Measurements from ENCODE around the gene TOMM40L. TPM values are rescaled to one million over a fixed set of nuclear protein-coding genes. Genes with fewer than 3 reads are reported as not detected.
A peak's percentile ranks its signal among the peaks of the same experiment; 100 is the strongest.

The TOMM40L gene
- 9.8 TPM for polyA plus RNA-seq (ENCODE audit: insufficient read length)

DNA sequence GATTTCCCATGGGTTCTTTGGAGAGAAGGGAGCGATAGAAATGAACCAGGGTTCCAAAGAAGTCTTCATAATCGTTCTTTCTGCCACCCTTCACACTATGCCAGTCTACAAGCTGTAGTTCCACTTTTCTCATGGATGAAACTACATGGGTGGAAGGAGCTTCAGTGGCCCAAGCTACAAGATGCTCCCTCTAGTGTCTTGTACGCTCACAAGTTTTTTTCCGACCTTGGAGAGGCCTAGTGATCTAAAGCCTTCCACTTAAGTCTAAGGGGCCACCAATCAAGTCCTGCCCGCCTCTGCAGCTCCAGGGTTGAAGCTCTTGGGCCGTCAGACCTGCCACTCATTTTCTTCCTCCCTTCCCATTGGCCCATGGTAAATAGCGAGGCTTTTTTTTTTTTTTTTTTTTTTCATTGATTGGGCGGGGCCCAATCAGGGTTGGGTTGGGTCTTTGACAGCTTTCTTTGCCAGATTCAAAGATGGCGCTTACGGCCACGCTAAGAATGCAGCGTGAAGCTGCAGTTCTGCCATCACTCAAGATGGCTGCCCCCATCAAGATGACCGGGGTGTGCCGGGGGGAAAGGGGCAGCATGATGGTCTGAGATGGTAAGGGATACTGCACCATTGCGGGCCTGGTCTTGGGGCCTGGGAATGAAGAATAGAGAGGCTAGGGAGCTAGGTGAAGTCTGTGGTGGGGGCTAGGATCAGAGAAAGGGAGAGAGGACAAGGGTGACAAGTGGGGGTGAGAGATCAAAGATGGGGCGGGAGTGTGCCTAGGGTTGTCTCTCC is at the start of gene TOMM40L:
TOMM40L (plus strand) TSS at position 527 of the 786 bp plus-strand sequence. CDS start 430 bp downstream, outside the sequence.
- peak; percentile 91 for DNase-seq (ENCODE audit: low read depth)

DNA sequence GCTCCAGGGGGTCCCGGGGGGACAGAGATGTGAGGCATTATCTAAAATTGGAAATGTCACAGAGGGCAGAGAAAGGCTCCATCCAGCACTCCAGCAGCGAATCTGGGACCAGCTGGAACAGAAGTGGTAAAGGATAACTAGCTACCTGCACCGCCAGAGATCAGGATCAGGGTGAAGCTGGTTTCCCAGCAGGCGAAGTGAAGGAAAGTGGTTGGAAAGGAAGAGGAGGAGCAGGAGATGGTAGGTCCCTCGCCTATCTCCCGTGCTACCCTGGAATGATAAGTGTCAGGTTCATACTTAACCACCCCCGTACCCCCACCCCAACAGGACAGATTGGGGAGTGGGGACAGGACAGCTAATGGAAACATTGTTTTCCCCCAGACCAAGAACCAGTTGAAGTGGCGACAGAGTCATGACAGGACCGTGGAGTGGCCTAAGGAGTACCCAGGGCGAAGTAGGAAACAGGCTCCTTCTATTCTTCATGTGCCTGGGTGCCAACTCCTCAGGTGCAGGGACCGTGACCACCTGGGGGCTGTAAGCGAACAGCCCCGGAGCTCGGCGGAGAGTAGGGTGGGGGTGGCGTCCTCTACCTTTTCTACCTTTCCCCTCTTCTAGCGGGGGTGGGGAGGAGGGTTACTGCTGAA is 49.3 kb upstream of the TOMM40L start:
- no peak for DNase-seq (ENCODE audit: low read depth)

DNA sequence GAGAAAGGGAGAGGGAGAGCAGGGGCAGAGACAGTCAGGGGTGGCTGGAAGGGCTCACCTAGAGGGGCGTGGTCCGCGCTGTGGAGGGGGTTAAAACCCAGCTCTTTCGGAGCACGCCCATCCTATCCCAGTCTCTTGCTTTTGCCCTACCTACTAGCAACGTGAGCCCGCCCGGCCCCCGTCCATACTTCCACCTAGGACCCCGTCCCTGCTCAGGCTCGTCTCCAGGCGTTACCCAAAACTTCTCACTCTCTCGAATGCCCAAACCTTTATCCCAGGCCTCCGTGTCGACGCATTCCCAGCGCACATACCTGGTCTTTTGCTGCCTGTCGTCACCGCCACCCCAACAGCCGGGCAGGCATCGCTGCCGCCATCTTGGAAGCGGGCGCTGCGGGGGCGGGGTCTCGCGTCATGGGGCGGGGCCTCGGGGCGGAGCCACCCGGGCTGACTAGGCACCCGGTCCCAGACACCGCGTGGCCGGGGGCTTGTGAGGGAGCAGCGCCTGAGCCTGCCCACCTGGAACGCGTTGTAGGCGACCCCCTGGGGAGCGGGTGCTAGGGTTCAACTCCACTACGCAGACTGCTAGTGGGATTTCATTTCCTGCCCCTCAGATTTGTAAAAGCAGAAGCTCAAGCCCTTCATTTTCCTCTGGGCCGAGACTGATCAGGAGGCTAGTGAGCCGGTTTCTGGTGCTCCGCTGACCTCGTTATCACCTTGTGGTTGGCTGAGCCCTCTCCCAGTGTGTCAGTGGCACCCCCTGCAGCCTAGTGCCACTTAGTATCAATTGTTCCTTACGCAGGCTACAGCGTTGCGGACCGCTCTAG is 48.5 kb upstream of the TOMM40L start, which contains the start of gene B4GALT3:
B4GALT3 (minus strand) TSS at position 396 of the 824 bp plus-strand sequence. CDS start 1,447 bp downstream, outside the sequence.
- no peak for DNase-seq (ENCODE audit: low read depth)

DNA sequence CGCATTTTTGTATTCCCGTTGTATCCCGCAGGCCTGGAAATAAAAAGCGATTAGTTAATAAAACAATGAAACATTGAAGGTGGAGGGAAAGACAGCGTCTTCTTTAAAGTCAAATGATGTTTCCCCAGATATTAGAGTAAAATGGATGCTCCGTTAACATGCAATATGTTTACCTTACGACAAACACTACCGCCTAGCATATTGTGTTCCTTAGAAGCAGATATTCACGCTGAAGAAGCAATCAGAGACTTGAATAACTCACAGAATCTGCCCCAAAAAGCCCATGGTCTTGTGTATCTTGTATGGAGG is 48.0 kb upstream of the TOMM40L start:
- no peak for DNase-seq (ENCODE audit: low read depth)

DNA sequence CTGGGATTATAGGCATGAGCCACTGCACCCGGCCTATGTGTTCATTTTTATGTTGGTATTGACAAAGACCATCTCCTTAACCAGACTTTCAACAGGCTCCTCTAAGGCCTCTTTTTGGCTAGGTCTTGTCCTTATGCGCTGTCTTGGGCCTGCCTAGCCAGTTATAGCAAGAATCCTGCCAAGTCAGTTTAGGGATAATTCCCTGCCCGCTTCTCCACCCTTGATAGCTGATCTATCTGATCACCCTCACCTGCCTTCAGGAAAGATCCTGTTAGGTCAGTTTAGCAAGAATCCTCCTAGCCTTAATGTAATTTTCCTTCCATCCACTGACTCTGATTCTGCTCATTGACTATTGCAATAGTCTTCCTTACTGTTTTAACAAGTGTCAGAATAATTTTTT is 46.2 kb upstream of the TOMM40L start:
- no peak for DNase-seq (ENCODE audit: low read depth)

DNA sequence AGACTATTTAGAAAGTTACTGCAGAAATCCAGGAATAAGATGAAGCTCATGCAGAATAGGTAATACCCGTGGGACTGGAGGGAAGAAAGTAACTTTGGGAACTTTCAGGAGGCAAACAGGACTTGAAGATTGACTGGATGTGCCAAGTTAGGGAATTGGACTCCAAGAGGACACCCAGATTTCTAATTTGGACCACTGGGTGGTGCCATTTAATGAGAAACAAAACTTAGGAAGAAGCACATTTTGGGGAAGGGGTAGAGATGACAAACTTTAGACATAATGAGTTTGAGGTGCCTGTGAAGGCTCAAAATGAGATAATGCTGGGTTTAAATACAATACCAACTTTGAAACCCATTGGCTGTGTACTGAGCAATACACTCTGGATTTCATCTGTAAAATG is 45.2 kb upstream of the TOMM40L start:
- no peak for DNase-seq (ENCODE audit: low read depth)

DNA sequence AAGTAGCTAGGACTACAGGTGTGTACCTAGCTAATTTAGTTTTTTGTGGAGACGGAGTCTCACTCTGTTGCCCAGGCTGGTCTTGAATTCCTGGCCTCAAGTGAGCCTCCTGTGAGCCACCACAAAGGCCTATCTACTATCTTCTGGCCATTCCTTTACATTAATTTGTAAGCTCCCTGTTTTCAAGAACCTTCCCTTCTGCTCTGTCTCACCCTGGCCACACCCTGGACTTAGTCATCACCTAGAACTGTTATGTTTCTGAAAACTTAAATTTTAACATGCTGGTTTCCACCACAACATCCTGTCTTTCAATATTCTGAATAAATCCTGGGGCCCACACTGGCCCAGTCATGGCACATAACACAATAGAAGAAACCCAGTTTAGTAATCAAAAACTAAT is 43.6 kb upstream of the TOMM40L start:
- no peak for DNase-seq (ENCODE audit: low read depth)

DNA sequence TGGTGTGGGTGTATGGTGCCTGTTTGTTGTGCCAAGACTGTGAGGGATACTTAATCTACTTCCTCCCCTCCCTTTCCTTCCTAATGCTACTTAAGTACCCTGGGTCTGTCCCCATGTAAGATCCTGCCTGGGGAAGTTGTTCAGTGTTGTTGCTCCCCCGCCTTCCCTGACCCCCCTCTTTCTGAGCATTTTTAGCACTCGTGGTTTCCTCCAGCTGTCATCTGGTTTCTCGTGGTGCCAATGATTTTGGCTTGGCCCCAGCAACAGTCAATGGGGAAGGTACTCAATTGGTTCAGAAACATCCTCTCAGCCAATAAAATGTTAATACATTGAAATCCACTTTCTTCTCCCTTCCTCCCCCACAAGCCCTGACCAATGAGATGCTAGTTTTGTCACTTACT is 40.6 kb upstream of the TOMM40L start:
- DNase-seq (ENCODE audit: low read depth) = no peak

DNA sequence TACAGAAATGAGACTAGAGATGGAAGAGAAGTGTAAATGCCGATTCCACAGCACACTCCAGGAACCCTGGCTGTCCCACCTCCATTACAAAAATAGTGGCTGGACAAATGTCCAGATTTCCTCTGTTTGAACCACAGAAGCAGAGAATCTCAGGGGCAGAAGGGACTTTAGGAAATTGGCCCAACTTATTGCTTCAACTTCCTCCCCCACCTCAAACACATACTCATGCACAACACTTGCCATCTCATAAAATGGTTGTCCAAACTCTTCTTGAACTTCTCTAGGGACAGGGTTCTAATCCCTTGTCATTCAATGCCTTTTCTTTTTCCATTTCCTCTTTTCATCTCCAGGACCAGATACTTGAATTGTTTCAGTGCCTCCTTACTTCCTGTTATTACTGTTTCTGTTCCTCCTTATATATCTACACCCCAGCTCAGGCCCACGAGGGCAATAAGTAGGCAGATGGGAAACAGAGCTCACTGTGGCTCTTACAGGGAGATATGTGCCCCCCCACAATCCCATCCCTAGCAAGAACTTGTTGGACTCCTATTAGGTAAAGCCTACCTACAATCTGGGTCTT is 40.0 kb upstream of the TOMM40L start:
- no peak for DNase-seq (ENCODE audit: low read depth)

DNA sequence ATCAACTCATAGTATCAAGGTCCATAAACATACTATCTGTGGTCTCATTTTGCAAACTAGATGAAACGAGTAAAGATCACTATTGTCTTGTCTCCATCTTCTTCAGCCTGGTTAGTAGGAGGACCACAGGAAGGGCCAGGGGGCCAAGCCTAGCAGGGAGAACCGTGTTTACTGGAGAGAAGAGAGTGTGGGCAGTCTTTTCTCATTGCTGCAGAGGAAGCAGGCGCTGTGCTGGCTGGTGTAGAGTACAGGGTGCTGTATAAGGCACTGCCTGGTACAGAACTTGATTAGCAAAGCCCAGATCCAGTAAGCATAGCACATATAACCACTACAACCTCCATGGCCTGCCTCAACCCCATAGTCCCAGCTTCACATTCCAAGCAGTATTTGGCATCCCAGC is 38.5 kb upstream of the TOMM40L start:
- no peak for DNase-seq (ENCODE audit: low read depth)

DNA sequence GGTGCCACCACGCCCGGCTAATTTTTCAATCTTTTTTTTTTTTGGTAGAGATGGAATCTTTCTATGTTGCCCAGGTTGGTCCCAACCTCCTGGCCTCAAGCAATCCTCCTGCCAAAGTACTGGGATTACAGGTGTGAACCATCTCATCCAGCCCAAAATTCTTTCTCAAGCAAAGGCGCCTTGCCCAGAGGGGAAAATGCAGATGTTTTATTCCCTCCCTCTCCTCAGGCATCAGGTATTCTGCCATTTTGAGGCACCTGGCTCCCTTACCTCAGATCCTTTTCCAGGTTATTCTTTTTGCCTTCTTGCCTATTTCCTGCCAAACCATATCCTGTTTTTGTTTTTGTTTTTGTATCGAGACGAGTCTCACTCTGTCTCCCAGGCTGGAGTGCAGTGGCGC is 37.5 kb upstream of the TOMM40L start:
- DNase-seq (ENCODE audit: low read depth) = no peak

DNA sequence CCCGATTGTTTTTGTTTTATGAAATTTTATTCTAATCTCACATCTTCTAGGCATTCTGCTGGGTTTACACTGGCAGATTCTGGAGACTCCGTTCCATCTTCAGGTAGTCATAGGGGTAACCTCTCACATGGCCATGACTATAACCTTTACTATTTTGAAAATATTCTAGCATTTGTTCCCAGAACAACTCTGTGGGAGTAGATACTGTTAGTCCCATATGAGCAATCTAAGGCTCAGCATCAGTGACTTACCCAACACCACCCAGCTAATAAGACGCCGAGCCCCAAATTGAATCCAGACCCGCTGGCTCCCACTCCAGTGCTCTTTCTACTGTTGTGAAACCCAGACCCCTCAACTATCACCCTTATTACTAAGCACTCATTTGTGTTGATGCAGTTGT is 36.8 kb upstream of the TOMM40L start:
- no peak for DNase-seq (ENCODE audit: low read depth)

DNA sequence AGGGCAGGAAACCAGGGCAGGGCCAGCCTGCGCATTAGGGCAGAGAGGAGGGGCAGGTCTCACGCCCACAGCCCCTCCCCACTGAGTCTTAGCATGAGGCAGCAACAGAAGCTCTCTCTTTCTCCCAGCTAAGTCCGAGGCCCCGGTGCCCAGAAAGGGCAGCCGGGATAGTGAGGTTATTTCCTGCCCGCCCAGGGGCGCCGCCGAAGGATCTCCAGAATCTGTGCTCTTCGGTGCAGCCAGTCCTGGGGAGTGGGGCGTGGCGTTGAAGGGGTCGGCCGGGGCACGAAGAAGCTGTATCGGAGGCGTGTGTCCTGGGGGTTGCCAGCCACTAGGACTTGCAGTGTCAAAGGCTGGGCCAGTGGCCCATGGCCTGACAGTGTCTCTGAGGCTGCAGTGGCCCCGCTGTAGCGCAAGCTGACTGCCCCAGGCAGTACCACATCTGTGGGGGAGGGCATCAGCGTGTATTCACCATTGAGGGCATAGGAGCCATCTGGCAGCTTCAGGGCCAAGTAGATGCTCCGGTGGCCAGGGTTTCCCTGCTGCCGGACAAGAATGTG is 34.8 kb upstream of the TOMM40L start:
- DNase-seq (ENCODE audit: low read depth) = no peak

DNA sequence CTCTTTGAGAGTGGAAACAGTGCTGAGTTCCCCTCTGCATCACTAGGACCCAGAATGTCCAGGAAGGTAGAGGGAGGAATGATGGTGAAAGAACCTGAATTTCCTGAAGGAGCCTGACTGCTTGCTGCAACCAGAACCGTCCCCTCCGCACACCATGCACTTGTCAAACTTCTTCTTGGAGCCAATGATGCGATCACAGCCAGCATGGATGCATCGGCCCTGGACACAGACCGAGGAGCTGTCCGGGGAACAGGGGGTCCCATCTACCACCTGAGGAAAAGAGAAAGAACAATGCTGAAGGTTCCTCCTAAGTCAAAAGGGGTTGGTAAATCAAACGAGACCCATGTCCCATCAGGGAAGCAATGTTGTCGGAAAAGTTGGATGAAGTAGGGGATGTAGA is 33.9 kb upstream of the TOMM40L start:
- no peak for DNase-seq (ENCODE audit: low read depth)

DNA sequence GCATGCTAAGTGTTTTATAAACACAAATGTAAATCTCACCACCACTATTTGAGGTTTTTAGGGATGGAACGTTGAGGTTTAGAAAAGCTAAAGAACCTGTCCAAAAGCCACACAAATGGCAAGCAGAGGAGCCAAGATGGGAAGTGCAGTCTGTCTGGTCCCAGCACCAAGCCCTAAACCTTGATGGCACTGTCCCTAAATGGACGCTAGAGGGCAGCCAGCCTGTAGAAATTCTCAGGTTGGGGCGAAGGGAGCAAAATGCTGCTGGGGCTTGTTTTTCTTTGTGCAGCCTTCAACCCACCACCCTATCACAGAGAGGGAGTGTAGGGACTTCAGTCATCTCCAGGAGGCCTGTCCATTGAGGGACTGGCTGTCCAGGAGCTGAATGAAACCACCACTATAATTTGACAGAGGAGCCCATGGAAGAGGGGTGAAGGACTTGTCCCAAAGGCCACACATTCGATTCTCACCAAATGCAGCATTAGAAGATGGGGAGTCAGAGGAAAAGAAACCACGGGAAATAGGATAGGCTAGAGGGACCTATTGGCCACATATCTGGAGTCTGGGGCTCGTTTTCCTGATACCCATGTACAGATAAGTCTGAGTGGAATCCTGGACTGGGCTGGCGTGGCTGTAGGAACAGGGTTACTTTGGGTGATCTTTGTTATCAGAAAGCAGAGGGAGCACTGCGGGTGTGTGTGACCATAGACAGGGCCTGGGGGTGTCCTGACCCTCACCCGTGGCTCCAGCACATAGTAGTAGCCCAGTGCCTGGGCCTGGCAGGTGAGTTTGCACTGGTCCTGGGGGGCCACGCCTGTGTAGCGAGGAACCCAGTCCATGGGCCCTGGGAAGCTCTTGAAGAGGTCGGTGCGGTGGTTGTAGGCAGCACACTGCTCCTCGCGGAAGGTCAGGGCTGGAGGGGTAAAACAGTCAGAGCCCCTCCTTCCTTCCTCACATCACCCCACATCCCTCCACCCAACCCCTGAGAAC is 33.1 kb upstream of the TOMM40L start:
- DNase-seq (ENCODE audit: low read depth) = no peak

DNA sequence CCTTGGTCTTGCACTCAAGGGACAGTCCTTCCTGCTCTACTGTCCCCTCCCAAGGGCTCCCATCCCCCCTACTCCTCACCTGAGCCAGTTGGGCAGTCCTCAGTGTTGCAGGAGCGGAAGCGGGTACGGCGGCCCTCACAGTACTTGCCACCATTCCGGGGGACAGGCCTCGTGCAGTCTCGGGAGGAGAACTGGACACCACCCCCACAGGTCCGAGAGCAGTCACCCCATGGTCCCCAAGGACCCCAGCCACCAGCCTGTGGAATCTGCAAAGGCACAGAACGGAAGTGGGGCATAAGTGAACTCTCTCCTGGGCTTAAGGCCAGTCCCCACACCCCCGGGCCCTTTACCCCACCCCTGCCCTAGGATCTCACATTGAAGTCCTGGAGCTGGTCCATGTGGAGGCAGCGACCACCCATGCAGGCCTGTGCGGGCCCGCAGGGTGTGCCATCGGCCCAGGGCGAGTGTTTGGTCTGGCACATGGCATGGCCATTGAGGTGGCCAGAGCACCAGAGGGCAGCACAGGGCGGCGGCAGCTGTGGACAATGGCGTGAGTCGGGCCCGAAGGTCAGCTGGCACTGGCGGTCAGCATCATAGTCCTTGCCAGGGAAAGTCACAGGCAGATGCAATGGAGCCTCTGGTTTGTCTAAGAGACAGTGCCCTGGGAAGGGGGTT is 32.2 kb upstream of the TOMM40L start:
- no peak for DNase-seq (ENCODE audit: low read depth)

DNA sequence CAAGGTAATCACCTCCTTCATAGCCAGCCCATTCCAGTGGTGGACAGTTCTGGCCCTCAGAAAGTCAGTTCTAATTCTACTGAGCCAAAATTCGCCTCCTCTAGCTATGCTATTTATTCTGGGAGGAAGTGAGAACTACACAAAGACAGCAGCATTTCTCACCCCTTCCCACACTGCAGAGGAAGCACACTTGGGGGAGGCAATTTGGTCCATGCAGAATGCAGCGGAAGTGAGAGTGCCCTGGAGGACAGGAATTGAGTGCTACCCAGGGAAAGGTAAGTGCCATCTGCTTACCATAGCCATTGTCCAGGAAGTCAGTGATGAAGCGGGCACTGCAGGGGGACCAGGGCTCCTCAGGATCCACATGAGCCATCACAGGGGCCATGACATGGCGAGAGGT is 30.7 kb upstream of the TOMM40L start:
- DNase-seq (ENCODE audit: low read depth) = no peak

DNA sequence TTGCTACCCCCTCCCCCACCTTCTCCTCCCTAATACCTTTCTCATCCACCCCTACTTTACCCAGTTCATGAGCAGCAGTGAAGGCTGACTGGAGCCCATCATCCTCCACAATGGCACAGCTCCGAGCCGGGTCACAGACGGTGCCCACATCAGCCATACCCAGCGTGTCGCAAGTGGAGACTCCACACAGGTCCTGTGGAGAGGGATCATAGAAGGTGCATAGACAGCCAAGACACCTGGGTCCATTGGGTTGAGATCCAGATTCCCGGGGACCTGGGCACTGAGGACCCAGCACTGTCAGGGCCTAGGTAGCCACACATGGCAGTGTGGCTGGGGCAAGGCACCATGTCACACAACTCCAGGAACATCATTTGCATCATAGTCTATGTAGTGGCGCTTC is 29.7 kb upstream of the TOMM40L start:
- no peak for DNase-seq (ENCODE audit: low read depth)

DNA sequence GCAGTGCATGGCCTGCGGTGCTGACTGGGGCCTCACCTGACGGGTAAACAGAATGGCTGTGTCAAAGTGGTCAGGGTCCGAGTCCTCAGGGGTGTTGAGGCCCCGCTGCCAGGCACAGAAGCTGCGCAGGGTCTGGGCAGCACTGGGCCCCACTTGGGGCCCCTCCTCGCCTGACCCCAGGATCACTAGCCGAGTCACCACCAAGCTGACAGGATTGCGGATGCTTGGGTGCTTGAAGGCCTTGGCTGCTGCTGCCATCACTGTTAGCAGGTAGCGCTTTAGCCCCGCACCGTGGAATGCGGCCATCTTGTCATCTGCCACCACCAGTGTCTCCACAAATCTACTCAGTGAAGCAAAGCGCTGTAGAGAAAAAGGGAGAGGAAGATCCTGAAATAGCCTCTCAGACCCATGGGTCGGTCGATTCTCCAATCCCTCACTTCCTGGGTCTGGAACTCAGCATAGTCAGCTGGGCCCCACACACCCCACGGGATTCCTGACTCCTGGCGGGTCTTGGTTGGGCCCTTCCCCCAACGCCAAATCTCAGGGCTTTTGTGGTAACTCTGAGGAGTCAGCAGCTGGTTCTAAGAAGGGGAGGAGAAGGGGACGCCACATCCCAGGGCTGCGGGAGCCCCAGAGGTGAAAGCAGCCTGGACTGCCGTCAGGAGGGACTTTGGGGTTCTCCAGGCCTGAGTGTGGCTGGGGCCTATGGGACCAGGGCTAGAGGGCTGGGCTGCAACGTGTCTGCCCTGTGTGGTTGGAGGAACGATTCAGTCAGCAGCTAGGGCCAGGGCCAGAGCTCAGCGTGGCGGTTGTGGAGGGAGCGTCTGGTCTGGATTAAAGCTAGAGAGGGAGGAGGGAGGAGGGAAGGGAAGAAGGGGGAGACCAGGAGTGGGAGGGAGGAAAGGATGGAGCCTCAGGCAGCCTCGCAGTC is 29.1 kb upstream of the TOMM40L start:
- peak; percentile 81 for DNase-seq (ENCODE audit: low read depth)

All from forelimb muscle (tissue), 1 donor.